GM21390 (cell line): ENCODE measurements around the gene DOCK2.
"Not testable (repeated sequence)": the region's sequence is repeated elsewhere in the genome, so short reads cannot be mapped to it uniquely, and the experiment has no call there.

Experiments used
- ATAC-seq: cut with Tn5 transposase; IDR thresholded peaks from one replicate; pipeline ENCODE4 v1.9.1; 2021; ENCODE audit not compliant: unreplicated experiment

DOCK2 gene

GRCh38 chr5:169781420-169782345 lies 144.6 kb downstream of the DOCK2 start:
- ATAC-seq = no peak

GRCh38 chr5:169785771-169786618 lies 148.9 kb downstream of the DOCK2 start:
- ATAC-seq = no peak

- ATAC-seq = no peak
These were observed 151.1 kb downstream of the DOCK2 start for GRCh38 chr5:169788168-169788567.

GRCh38 chr5:169789417-169789940 lies 152.4 kb downstream of the DOCK2 start:
- ATAC-seq = no peak

GRCh38 chr5:169791251-169791650 lies 154.2 kb downstream of the DOCK2 start:
- no peak for ATAC-seq

GRCh38 chr5:169795338-169795737 lies 158.3 kb downstream of the DOCK2 start:
- ATAC-seq = no peak

GRCh38 chr5:169796731-169797130 lies 159.7 kb downstream of the DOCK2 start:
- ATAC-seq = no peak

GRCh38 chr5:169797577-169797976 lies 160.5 kb downstream of the DOCK2 start:
- no peak for ATAC-seq

GRCh38 chr5:169798438-169798837 lies 161.4 kb downstream of the DOCK2 start:
- ATAC-seq = no peak

GRCh38 chr5:169798906-169799660 lies 162.0 kb downstream of the DOCK2 start:
- ATAC-seq = no peak

GRCh38 chr5:169801324-169801777 lies 164.3 kb downstream of the DOCK2 start:
- ATAC-seq = no peak

- ATAC-seq = no peak
These were observed 164.7 kb downstream of the DOCK2 start for GRCh38 chr5:169801781-169802180.

GRCh38 chr5:169803077-169803981 lies 166.3 kb downstream of the DOCK2 start:
- ATAC-seq = no peak

GRCh38 chr5:169804861-169805260 lies 167.8 kb downstream of the DOCK2 start:
- no peak for ATAC-seq

GRCh38 chr5:169805527-169805934 lies 168.5 kb downstream of the DOCK2 start:
- ATAC-seq = peak; percentile 77

- peak; percentile 73 for ATAC-seq
These were observed 169.0 kb downstream of the DOCK2 start for GRCh38 chr5:169805937-169806700.

- ATAC-seq = no peak
These were observed 171.1 kb downstream of the DOCK2 start for GRCh38 chr5:169808118-169808581.

GRCh38 chr5:169808880-169809279 lies 171.8 kb downstream of the DOCK2 start:
- not testable (repeated sequence) for ATAC-seq

- no peak for ATAC-seq
These were observed 172.2 kb downstream of the DOCK2 start for GRCh38 chr5:169809281-169809680.
